Panc1 (cell line): Measurements from ENCODE around the gene KLHL8. TPM values are rescaled to one million over a fixed set of nuclear protein-coding genes. Genes with fewer than 3 reads are reported as not detected.

Experiments used
- ATAC-seq: fragments of 200-7000 bp; cut with Tn5 transposase; 2 replicates; pipeline ENCODE4 v1.9.1; 2020; ENCODE audit warnings: mild to moderate bottlenecking, moderate library complexity
- BruUV-seq: library from RNA; stranded (reverse); fragments of 400-500 nt; replicated peaks from 2 replicates; lab custom pipeline; 2021; lab: Mats Ljungman, UMichigan
- CTCF ChIA-PET: fragments of 300-600 bp; sonication (Branson Sonifier 250); formaldehyde crosslinking; loops from one replicate; lab custom pipeline; 2022; ENCODE audit warnings: antibody characterized with exemption; lab: Charles Lee
- POLR2A ChIA-PET: fragments of 300-600 bp; sonication (Branson Sonifier 250); formaldehyde crosslinking; loops from one replicate; lab custom pipeline; 2022; ENCODE audit warnings: antibody characterized with exemption; lab: Charles Lee
- DNase-seq: peaks from one replicate; pipeline ENCODE4 v3.0.0-alpha.2; 2010; ENCODE audit warnings: low read depth, low spot score
- H3K27ac ChIP-seq: 2 replicates; pipeline ENCODE4 v1.5.1; 2011; ENCODE audit warnings: mild to moderate bottlenecking, low read length, inconsistent platforms
- H3K27me3 ChIP-seq: fragments of 200-500 bp; sonication (Bioruptor generic); 2 replicates; pipeline ENCODE4 v1.6.0; 2014; ENCODE audit warnings: low read length, inconsistent platforms; ENCODE audit not compliant: control insufficient read depth, insufficient read depth
- H3K36me3 ChIP-seq: fragments of 200-500 bp; sonication (Bioruptor generic); 2 replicates; pipeline ENCODE4 v1.5.1; 2014; ENCODE audit warnings: inconsistent platforms, mild to moderate bottlenecking, low read length, moderate library complexity; ENCODE audit not compliant: control insufficient read depth, insufficient read depth
- H3K4me1 ChIP-seq: 2 replicates; pipeline ENCODE4 v1.5.1; 2011; ENCODE audit warnings: inconsistent platforms, mild to moderate bottlenecking, low read length, moderate library complexity; ENCODE audit not compliant: control insufficient read depth, insufficient read depth
- H3K4me3 ChIP-seq, 2 experiments: 2 replicates each; pipeline ENCODE4 v1.5.1; 2011 to 2012; ENCODE audit warnings: low read depth in 2 of 2, low read length in 2 of 2, mild to moderate bottlenecking in 2 of 2, inconsistent platforms in 1 of 2, moderate library complexity in 1 of 2
- H3K9me3 ChIP-seq: fragments of 200-500 bp; sonication (Bioruptor generic); 2 replicates; pipeline ENCODE4 v1.5.1; 2014; ENCODE audit warnings: low read depth, mild to moderate bottlenecking, inconsistent platforms, low read length, moderate library complexity; ENCODE audit not compliant: control insufficient read depth, insufficient read depth
- POLR2AphosphoS5 ChIP-seq: IDR thresholded peaks from 2 replicates; pipeline ENCODE4 v1.6.1; 2012; ENCODE audit warnings: mild to moderate bottlenecking, low read depth, low read length, moderate library complexity
- SIN3A ChIP-seq: IDR thresholded peaks from 2 replicates; pipeline ENCODE4 v1.6.1; 2012; ENCODE audit warnings: low read depth, mild to moderate bottlenecking, low read length, moderate library complexity, borderline replicate concordance; ENCODE audit not compliant: insufficient read depth
- TCF7L2 ChIP-seq: IDR thresholded peaks from 2 replicates; pipeline ENCODE4 v1.6.1; 2011; ENCODE audit warnings: mild to moderate bottlenecking, low read depth, low read length, inconsistent platforms
- in situ Hi-C: cut with HindIII; loops from 2 replicates; pipeline ENCODE4 v1.10.0; 2016; ENCODE audit warnings: low sequenced_read_pairs, low pct_unique_long_range_greater_than_20kb
- intact Hi-C: fragments of 100-400 bp; cut with micrococcal nuclease; formaldehyde crosslinking; loops from one replicate; pipeline ENCODE4 v1.10.0; 2022; ENCODE audit not compliant: unreplicated experiment
- total RNA-seq: library from RNA; stranded (reverse); gene quantifications from one replicate; pipeline ENCODE4 v1.2.1, GENCODE V29; 2021; ENCODE audit not compliant: unreplicated experiment
- TF ChIP-seq, protein P1 (sequence below), 2 experiments: IDR thresholded peaks; 2 replicates each; pipeline ENCODE4 v1.6.1; 2011 to 2012; ENCODE audit warnings: low read depth in 2 of 2, control low read depth in 1 of 2, low read length in 1 of 2, mild to moderate bottlenecking in 1 of 2, moderate library complexity in 1 of 2; ENCODE audit not compliant: insufficient read depth in 1 of 2
- TF ChIP-seq, protein P2 (sequence below): fragments of 450-650 bp; IDR thresholded peaks from 2 replicates; pipeline ENCODE4 v1.5.1; 2017; ENCODE audit warnings: mild to moderate bottlenecking

KLHL8 gene
- total RNA-seq, 1 experiment from 2014 or later, result 9.0 TPM

- in situ Hi-C loops, result no loop called here
- H3K4me3 ChIP-seq, result no peak overlapping the region
- no peak for TF ChIP-seq TCF7L2
- TF ChIP-seq, protein P1, sequence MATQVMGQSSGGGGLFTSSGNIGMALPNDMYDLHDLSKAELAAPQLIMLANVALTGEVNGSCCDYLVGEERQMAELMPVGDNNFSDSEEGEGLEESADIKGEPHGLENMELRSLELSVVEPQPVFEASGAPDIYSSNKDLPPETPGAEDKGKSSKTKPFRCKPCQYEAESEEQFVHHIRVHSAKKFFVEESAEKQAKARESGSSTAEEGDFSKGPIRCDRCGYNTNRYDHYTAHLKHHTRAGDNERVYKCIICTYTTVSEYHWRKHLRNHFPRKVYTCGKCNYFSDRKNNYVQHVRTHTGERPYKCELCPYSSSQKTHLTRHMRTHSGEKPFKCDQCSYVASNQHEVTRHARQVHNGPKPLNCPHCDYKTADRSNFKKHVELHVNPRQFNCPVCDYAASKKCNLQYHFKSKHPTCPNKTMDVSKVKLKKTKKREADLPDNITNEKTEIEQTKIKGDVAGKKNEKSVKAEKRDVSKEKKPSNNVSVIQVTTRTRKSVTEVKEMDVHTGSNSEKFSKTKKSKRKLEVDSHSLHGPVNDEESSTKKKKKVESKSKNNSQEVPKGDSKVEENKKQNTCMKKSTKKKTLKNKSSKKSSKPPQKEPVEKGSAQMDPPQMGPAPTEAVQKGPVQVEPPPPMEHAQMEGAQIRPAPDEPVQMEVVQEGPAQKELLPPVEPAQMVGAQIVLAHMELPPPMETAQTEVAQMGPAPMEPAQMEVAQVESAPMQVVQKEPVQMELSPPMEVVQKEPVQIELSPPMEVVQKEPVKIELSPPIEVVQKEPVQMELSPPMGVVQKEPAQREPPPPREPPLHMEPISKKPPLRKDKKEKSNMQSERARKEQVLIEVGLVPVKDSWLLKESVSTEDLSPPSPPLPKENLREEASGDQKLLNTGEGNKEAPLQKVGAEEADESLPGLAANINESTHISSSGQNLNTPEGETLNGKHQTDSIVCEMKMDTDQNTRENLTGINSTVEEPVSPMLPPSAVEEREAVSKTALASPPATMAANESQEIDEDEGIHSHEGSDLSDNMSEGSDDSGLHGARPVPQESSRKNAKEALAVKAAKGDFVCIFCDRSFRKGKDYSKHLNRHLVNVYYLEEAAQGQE (IDR thresholded peaks at IDR 0.05; ENCODE audit: insufficient read depth in 1 of 2, low read depth in 2 of 2, low read length in 1 of 2), result no peak
- no peak for TF ChIP-seq POLR2AphosphoS5
- TF ChIP-seq, protein P2, sequence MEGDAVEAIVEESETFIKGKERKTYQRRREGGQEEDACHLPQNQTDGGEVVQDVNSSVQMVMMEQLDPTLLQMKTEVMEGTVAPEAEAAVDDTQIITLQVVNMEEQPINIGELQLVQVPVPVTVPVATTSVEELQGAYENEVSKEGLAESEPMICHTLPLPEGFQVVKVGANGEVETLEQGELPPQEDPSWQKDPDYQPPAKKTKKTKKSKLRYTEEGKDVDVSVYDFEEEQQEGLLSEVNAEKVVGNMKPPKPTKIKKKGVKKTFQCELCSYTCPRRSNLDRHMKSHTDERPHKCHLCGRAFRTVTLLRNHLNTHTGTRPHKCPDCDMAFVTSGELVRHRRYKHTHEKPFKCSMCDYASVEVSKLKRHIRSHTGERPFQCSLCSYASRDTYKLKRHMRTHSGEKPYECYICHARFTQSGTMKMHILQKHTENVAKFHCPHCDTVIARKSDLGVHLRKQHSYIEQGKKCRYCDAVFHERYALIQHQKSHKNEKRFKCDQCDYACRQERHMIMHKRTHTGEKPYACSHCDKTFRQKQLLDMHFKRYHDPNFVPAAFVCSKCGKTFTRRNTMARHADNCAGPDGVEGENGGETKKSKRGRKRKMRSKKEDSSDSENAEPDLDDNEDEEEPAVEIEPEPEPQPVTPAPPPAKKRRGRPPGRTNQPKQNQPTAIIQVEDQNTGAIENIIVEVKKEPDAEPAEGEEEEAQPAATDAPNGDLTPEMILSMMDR, result no peak
- no peak for TF ChIP-seq SIN3A
- POLR2A ChIA-PET, result no interaction called here
- H3K27ac ChIP-seq, result no peak overlapping the region
- CTCF ChIA-PET, result no interaction called here
- no peaks in the 10 kb centered on the region for H3K27me3 ChIP-seq
- intact Hi-C loops, result no loop called here
- no TSS peak for BruUV-seq
- no peaks in the 10 kb centered on the region for H3K9me3 ChIP-seq
- DNase-seq (no peak), ATAC-seq (no peak)
- no peaks in the 10 kb centered on the region for H3K4me1 ChIP-seq
- H3K36me3 ChIP-seq, result no peaks in the 10 kb centered on the region; the same call in 1 of the 2 replicates
Measured at GRCh38 chr4:87129681-87130080, 90.7 kb downstream of the KLHL8 start.

DNA sequence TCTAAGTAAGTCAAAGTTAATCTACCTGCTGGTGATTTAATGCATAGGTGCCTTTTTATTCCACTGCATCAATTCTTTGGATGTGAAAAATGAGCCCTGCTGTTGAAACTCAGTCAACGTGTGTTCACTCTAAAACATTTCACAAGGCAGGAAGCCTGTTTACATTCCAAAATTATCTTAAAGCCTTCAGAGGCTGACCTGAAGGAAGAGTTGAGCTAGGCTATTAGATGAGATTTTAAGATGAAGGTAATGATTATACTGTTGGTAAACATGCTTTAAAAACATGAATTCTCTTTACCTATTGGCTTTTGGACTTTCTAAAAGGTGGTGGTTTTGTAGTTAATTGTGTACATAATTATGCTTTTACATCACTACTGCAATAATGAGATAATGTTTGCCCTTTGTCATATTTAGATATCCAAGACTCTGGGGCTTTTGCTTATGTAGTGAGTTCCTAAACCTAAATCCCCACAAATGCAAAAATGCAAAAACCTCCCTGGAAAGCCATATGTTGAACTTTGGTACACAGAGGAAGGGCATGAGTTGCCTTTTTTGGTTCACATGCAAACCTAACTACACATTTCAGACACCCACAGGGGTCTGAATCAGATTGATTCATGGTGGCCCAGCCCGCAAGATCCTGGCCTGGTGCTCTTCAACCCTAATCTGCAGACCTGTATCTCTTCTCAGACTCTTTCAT is 92.3 kb downstream of the KLHL8 start:
- in situ Hi-C loops (no loop called here), intact Hi-C loops (no loop called here)
- ChIA-PET CTCF (no interaction called here), POLR2A (no interaction called here)
- H3K9me3 ChIP-seq, result no peaks in the 10 kb centered on the region
- no peak overlapping the region for H3K4me3 ChIP-seq
- H3K27ac ChIP-seq, result no peak overlapping the region
- no TSS peak for BruUV-seq
- DNase-seq (no peak), ATAC-seq (no peak)
- H3K36me3 ChIP-seq, result no peaks in the 10 kb centered on the region
- TF ChIP-seq, protein P2, result no peak
- TF ChIP-seq TCF7L2, result no peak
- TF ChIP-seq SIN3A, result no peak
- TF ChIP-seq POLR2AphosphoS5, result no peak
- TF ChIP-seq, protein P1 (IDR thresholded peaks at IDR 0.05; ENCODE audit: insufficient read depth in 1 of 2, low read depth in 2 of 2, low read length in 1 of 2), result no peak
- H3K27me3 ChIP-seq, result no peaks in the 10 kb centered on the region
- H3K4me1 ChIP-seq, result no peaks in the 10 kb centered on the region
